Measurements from ENCODE around the gene JAM3. TPM values are rescaled to one million over a fixed set of nuclear protein-coding genes. Genes with fewer than 3 reads are reported as not detected.

JAM3 gene
- total RNA-seq, 1 experiment from 2014 or later = 45.4 TPM

- CTCF ChIA-PET = no interaction called here
- no peak for TF ChIP-seq POLR2AphosphoS5 (IDR thresholded peaks at IDR 0.05; ENCODE audit: low read depth, low read length)
- no peak for TF ChIP-seq TCF7L2 (IDR thresholded peaks at IDR 0.05; ENCODE audit: low read depth, low read length)
- no peak for TF ChIP-seq CTCF (IDR thresholded peaks at IDR 0.05)
- TF ChIP-seq SIN3A (IDR thresholded peaks at IDR 0.05; ENCODE audit: borderline replicate concordance, insufficient read depth, low read depth, low read length) = no peak
- TF ChIP-seq REST (IDR thresholded peaks at IDR 0.05; ENCODE audit: insufficient read depth in 1 of 2, low read depth in 2 of 2, low read length in 1 of 2) = no peak
- POLR2A ChIA-PET = no interaction called here
- Histone ChIP-seq H3K9me3 (ENCODE audit: control insufficient read depth, insufficient read depth, low read depth, low read length) (no peaks in the 10 kb centered on the region), H3K27me3 (ENCODE audit: control insufficient read depth, insufficient read depth, low read length) (no peaks in the 10 kb centered on the region), H3K4me3 (ENCODE audit: low read depth in 2 of 2, low read length in 2 of 2) (no peak overlapping the region), H3K36me3 (ENCODE audit: control insufficient read depth, insufficient read depth, low read length) (peaks cover 33% of the 10 kb centered on the region), H3K27ac (ENCODE audit: low read length) (no peak overlapping the region), H3K4me1 (ENCODE audit: control insufficient read depth, insufficient read depth, low read length) (no peaks in the 10 kb centered on the region)
- DNase-seq (ENCODE audit: low read depth, low spot score) (no peak), ATAC-seq (no peak)
- intact Hi-C loops (cut with micrococcal nuclease; ENCODE audit: unreplicated experiment) = no loop called here
- in situ Hi-C loops (cut with HindIII; ENCODE audit: low pct_unique_long_range_greater_than_20kb, low sequenced_read_pairs) = no loop called here
- no TSS peak for BruUV-seq (replicated peaks)
Observed at GRCh38 chr11:134200688-134201087, 131.8 kb downstream of the JAM3 start.

Other genes with a start within 250 kb of the JAM3 start
- not detected for gene SPATA19, start 223.6 kb upstream of the JAM3 start, total RNA-seq (2021; ENCODE audit: unreplicated experiment)
- 2.2 TPM for gene IGSF9B, start 112.1 kb upstream of the JAM3 start, total RNA-seq (2021; ENCODE audit: unreplicated experiment)
- 75.9 TPM for gene NCAPD3, start 154.9 kb downstream of the JAM3 start, total RNA-seq (2021; ENCODE audit: unreplicated experiment)
- gene VPS26B, start 155.6 kb downstream of the JAM3 start, total RNA-seq (2021; ENCODE audit: unreplicated experiment) = 69.4 TPM
- 33.6 TPM for gene THYN1, start 184.3 kb downstream of the JAM3 start, total RNA-seq (2021; ENCODE audit: unreplicated experiment)
- 28.4 TPM for gene ACAD8, start 184.5 kb downstream of the JAM3 start, total RNA-seq (2021; ENCODE audit: unreplicated experiment)
- not detected for gene GLB1L3, start 207.3 kb downstream of the JAM3 start, total RNA-seq (2021; ENCODE audit: unreplicated experiment)